Calu3 (cell line): ENCODE results near the gene PTPRC. TPM values are rescaled to one million over a fixed set of nuclear protein-coding genes. Genes with fewer than 3 reads are reported as not detected.

Source experiments
- Bru-seq: library from RNA; stranded (reverse); fragments of 400-500 nt; gene quantifications from one replicate; lab custom pipeline; 2021; lab: Mats Ljungman, UMichigan
- BruChase-seq, 2 experiments: library from RNA; stranded (reverse); fragments of 400-500 nt; gene quantifications; one replicate each; lab custom pipeline; 2021; lab: Mats Ljungman, UMichigan
- BruUV-seq: library from RNA; stranded (reverse); fragments of 400-500 nt; replicated peaks from 2 replicates; lab custom pipeline; 2021; lab: Mats Ljungman, UMichigan
- CTCF ChIA-PET: fragments of 300-600 bp; sonication (Branson Sonifier 250); formaldehyde crosslinking; loops from one replicate; lab custom pipeline; 2022; ENCODE audit warnings: antibody characterized with exemption; lab: Charles Lee
- DNase-seq: peaks from one replicate; pipeline ENCODE4 v3.0.0; 2022
- H3K27ac Mint-ChIP-seq: one replicate; pipeline ENCODE4 v1.8.0; 2022; ENCODE audit warnings: mixed read lengths; ENCODE audit not compliant: unreplicated experiment
- H3K27me3 Mint-ChIP-seq: one replicate; pipeline ENCODE4 v1.8.0; 2022; ENCODE audit warnings: mixed read lengths; ENCODE audit not compliant: unreplicated experiment
- H3K36me3 Mint-ChIP-seq: one replicate; pipeline ENCODE4 v1.8.0; 2022; ENCODE audit warnings: mild to moderate bottlenecking, moderate library complexity, mixed read lengths; ENCODE audit not compliant: insufficient read depth, unreplicated experiment
- H3K4me1 Mint-ChIP-seq: one replicate; pipeline ENCODE4 v1.8.0; 2022; ENCODE audit warnings: mild to moderate bottlenecking, low read depth, mixed read lengths; ENCODE audit not compliant: unreplicated experiment
- H3K4me3 Mint-ChIP-seq: one replicate; pipeline ENCODE4 v1.8.0; 2022; ENCODE audit warnings: mild to moderate bottlenecking, low read depth, moderate library complexity, mixed read lengths; ENCODE audit not compliant: unreplicated experiment
- H3K9me3 Mint-ChIP-seq: one replicate; pipeline ENCODE4 v1.8.0; 2022; ENCODE audit warnings: low read depth, mixed read lengths; ENCODE audit not compliant: unreplicated experiment
- intact Hi-C: fragments of 100-400 bp; cut with micrococcal nuclease; formaldehyde crosslinking; loops from one replicate; pipeline ENCODE4 v1.10.0; 2022; ENCODE audit not compliant: unreplicated experiment
- long read RNA-seq: library from polyadenylated mRNA; stranded (forward); transcript quantifications from one replicate; pipeline ENCODE4 v2.0.0, GENCODE V29; 2022
- total RNA-seq: library from RNA; stranded (reverse); gene quantifications from 2 replicates; pipeline ENCODE4 v1.2.3, GENCODE V29; 2022
- TF ChIP-seq, protein P1 (sequence below): fragments of 200-600 bp; IDR thresholded peaks from one replicate; pipeline ENCODE4 v1.8.0; 2022; ENCODE audit warnings: antibody characterized with exemption; ENCODE audit not compliant: unreplicated experiment

Gene PTPRC, protein sequence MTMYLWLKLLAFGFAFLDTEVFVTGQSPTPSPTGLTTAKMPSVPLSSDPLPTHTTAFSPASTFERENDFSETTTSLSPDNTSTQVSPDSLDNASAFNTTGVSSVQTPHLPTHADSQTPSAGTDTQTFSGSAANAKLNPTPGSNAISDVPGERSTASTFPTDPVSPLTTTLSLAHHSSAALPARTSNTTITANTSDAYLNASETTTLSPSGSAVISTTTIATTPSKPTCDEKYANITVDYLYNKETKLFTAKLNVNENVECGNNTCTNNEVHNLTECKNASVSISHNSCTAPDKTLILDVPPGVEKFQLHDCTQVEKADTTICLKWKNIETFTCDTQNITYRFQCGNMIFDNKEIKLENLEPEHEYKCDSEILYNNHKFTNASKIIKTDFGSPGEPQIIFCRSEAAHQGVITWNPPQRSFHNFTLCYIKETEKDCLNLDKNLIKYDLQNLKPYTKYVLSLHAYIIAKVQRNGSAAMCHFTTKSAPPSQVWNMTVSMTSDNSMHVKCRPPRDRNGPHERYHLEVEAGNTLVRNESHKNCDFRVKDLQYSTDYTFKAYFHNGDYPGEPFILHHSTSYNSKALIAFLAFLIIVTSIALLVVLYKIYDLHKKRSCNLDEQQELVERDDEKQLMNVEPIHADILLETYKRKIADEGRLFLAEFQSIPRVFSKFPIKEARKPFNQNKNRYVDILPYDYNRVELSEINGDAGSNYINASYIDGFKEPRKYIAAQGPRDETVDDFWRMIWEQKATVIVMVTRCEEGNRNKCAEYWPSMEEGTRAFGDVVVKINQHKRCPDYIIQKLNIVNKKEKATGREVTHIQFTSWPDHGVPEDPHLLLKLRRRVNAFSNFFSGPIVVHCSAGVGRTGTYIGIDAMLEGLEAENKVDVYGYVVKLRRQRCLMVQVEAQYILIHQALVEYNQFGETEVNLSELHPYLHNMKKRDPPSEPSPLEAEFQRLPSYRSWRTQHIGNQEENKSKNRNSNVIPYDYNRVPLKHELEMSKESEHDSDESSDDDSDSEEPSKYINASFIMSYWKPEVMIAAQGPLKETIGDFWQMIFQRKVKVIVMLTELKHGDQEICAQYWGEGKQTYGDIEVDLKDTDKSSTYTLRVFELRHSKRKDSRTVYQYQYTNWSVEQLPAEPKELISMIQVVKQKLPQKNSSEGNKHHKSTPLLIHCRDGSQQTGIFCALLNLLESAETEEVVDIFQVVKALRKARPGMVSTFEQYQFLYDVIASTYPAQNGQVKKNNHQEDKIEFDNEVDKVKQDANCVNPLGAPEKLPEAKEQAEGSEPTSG (N-terminal part only)
- total RNA-seq, result not detected in 2 replicates
- percentile 10 among the genes with signal in this experiment for Bru-seq, nascent RNA
- percentile 5 among the genes with signal in this experiment for BruChase-seq, experiment 1, labeled RNA remaining after a 6-hour chase
- BruChase-seq, experiment 2, labeled RNA remaining after a 2-hour chase, result percentile 8 among the genes with signal in this experiment
- long read RNA-seq, result 0 reads

DNA sequence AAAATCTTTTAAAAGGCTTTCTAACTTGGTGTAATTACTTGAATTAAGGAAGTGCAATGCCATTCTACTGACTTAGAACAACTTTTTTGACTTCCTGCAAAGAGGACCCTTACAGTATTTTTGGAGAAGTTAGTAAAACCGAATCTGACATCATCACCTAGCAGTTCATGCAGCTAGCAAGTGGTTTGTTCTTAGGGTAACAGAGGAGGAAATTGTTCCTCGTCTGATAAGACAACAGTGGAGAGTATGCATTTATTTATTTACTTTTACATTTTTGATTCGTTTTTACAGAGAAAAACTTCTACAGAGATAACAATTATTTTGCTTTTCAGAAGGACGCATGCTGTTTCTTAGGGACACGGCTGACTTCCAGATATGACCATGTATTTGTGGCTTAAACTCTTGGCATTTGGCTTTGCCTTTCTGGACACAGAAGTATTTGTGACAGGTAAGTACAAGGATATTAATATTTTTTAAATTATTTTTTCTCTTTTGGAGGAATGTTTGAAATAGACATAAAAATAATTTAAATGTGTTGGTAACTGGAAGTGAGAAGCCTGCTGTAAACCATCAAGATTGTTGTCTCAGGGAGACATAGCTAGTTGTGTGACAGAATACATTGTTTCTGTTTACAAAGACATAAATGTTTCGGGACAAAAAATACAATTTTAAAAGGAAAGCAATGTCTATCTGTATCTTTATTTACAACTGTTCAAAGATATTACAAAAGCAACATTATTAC is at the start of gene PTPRC:
Gene PTPRC, plus strand, starts transcription at position 147 of the 742 bp plus-strand sequence. Its CDS starts 229 bp downstream, at position 376.
- intact Hi-C loops, result no loop called here
- H3K4me3 Mint-ChIP-seq, result no peak within 1 kb of the TSS
- H3K27ac Mint-ChIP-seq, result no peak within 1 kb of the TSS
- no peaks in the 10 kb centered on the region for H3K4me1 Mint-ChIP-seq
- H3K36me3 Mint-ChIP-seq, result no peaks in the 10 kb centered on the region
- TF ChIP-seq, protein P1, sequence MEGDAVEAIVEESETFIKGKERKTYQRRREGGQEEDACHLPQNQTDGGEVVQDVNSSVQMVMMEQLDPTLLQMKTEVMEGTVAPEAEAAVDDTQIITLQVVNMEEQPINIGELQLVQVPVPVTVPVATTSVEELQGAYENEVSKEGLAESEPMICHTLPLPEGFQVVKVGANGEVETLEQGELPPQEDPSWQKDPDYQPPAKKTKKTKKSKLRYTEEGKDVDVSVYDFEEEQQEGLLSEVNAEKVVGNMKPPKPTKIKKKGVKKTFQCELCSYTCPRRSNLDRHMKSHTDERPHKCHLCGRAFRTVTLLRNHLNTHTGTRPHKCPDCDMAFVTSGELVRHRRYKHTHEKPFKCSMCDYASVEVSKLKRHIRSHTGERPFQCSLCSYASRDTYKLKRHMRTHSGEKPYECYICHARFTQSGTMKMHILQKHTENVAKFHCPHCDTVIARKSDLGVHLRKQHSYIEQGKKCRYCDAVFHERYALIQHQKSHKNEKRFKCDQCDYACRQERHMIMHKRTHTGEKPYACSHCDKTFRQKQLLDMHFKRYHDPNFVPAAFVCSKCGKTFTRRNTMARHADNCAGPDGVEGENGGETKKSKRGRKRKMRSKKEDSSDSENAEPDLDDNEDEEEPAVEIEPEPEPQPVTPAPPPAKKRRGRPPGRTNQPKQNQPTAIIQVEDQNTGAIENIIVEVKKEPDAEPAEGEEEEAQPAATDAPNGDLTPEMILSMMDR, result no peak
- no peaks in the 10 kb centered on the region for H3K9me3 Mint-ChIP-seq
- H3K27me3 Mint-ChIP-seq, result no peaks in the 10 kb centered on the region
- no TSS peak for BruUV-seq
- CTCF ChIA-PET, result no interaction called here
- no peak for DNase-seq

DNA sequence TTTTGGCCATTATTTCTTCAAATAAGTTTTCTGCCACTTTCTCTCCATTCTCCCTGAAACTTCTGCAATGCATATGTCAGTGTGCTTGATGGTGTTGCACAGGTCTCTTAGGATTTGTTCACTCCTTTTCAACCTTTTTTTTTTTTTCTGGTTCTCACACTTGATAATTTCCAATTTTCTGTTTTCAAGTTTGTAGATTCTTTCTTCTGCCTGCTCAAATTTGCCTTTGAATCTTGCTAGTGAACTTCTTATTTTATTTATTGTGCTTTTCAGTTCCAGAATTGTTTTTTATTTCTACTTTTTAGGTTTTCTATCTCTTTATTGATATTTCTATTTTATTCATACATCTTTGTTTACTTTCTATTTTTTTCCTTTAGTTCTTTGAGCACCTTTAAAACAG is 48.4 kb upstream of the PTPRC start:
- Mint-ChIP-seq H3K27me3 (no peaks in the 10 kb centered on the region), H3K27ac (no peak overlapping the region), H3K36me3 (peaks cover 7% of the 10 kb centered on the region), H3K9me3 (peaks cover 2% of the 10 kb centered on the region), H3K4me3 (no peak overlapping the region), H3K4me1 (peaks cover 11% of the 10 kb centered on the region)
- BruUV-seq, result no TSS peak
- DNase-seq, result no peak
- CTCF ChIA-PET, result no interaction called here
- intact Hi-C loops, result no loop called here
- TF ChIP-seq, protein P1, result no peak

DNA sequence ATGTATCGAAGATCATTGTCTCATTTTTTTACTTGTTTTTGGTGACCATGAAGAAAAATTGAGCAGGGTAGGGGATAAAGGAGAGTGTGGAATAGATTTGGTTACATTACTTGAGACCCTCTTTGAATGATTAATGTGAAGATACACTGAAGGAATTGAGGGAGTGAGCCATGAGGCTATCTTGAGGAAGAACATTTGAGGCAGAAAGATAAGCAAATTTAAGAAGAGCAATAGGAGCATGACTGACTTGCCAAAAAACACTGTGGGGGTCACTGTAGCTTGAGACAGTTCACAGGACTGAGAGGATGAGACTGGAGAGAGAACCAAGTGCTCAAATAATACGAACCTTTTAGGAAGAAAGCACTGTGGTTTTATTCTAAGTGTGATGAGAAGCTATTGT is 43.1 kb upstream of the PTPRC start:
- no peaks in the 10 kb centered on the region for H3K27me3 Mint-ChIP-seq
- TF ChIP-seq, protein P1, result no peak
- intact Hi-C loops, result no loop called here

More for the DNA sequence above, 43.1 kb upstream of the PTPRC start:
- DNase-seq, result no peak
- CTCF ChIA-PET, result no interaction called here
- Mint-ChIP-seq H3K9me3 (peaks cover 5% of the 10 kb centered on the region), H3K27ac (no peak overlapping the region), H3K36me3 (peaks cover 7% of the 10 kb centered on the region), H3K4me3 (no peak overlapping the region), H3K4me1 (peaks cover 15% of the 10 kb centered on the region)
- BruUV-seq, result no TSS peak
